Stimulated activated CD8-positive, alpha-beta memory T cell treated with anti-CD3 and anti-CD28 coated beads, Interleukin-15, amount 100 ng/mL, for 48 hours (primary cell): Measurements from ENCODE around the gene PPID.
"Not testable (repeated sequence)": the region's sequence is repeated elsewhere in the genome, so short reads cannot be mapped to it uniquely, and the experiment has no call there.

Source experiments
- DNase-seq, 2 donors: peaks; one replicate each; pipeline ENCODE4 v3.0.0-alpha.2; 2020; ENCODE audit warnings: low read depth in 2 of 2

PPID gene

GRCh38 chr4:158738866-158739265, 15.7 kb upstream of the PPID start:
- no peak for DNase-seq

DNA sequence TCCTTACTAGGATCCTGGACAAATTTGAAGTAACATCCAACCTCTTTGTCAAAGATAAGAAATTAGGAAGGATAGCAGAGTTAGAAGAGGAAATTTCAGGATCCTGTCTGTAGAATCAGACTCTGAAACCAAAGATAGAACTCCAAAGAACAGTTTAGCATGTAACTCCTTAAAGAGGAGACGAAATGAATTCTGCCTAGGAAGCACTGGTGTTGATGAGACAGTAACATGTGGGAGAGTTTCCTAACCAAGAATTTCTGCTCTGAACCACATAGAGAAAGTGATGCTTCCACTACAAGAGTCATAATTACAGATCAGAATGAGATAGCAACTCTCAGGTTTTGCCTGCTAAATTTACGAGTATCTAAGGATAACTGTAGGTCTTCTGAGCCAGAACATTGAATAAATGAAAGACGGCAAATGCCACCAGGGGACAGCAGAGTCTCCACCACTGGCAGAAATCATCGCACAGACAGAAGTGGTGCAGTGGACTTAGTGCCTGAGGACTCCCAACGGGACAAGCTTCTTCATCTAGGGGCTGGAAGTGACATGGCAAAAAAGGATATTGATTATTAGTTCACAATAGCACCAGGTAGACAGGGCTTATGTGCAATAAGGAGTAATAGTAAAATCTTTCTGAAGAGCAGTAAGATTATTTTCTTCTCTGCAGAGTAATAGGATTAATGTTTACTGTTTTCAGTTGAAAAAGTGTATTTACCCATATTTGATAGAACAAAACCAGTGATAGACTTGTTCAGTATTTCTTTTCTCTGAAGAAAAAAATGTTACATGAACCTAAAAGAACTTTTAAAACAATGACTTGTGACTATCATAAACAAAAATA, 6.7 kb upstream of the PPID start:
- peak in 1 of 2 donors; percentile 49 for DNase-seq

- DNase-seq = no peak
Measured at GRCh38 chr4:158728236-158728635, 5.0 kb upstream of the PPID start.

- no peak for DNase-seq
Measured at GRCh38 chr4:158726633-158727032, 3.4 kb upstream of the PPID start.

DNA sequence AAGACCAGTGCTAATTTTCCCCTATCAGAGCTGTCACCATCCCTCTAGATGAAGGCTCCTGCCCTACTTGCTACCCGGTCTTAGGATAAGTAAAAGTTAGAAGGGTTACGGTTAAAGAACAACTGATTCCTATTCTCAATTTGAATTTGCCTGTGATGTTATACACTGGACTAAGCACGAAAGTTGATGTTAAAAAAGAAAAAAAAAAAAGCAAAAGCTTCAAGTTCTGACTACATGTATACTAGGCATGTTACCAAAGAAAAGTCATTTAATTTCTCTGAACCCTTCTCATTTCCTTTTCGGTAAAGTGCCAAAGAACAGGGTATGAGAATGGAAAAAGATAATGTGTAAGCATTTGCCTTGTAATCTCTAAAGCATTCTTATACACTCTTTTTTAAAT, 1.4 kb upstream of the PPID start:
- no peak for DNase-seq

GRCh38 chr4:158722291-158722916, 792 bp downstream of the PPID start:
- no peak for DNase-seq

GRCh38 chr4:158721680-158722079, 1.5 kb downstream of the PPID start:
- DNase-seq = no peak

- DNase-seq = no peak
Measured at GRCh38 chr4:158715802-158716201, 7.4 kb downstream of the PPID start.

DNA sequence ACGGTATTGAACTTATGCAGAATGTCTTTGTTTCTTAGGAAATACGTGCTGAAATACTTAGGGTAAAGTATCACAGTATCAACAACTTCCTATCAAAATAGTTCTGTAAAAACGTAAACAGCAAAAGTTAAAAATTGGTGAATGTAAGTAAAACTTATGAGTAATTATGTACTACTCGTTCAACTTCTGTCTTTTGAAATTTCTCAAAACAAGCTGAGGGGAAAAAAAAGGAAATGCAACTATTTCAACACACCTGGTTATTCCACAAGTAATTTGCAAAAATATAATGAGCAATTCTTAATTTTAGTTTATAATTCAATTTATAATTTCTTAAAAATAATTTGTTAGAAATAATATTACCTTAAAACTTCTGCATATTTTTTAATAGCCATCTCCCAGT, 8.3 kb downstream of the PPID start:
- no peak for DNase-seq

DNA sequence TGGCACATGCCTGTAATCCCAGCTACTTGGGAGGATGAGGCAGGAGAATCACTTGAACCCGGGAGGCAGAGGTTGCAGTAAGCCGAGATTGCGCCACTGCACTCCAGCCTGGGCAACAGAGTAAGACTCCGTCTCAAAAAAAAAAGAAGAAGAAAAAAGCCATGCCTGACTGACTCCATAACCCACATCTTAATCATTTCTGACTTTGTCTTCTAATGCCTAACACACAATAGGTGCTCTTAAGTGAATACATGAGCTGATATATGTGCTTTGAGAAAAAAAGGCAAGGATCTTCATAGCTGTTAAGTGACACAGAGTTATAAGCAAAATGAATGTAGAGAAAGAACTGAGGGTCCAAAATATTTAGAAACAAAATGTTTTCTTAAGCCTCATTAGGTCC, 10.6 kb downstream of the PPID start:
- DNase-seq = not testable (repeated sequence)

DNA sequence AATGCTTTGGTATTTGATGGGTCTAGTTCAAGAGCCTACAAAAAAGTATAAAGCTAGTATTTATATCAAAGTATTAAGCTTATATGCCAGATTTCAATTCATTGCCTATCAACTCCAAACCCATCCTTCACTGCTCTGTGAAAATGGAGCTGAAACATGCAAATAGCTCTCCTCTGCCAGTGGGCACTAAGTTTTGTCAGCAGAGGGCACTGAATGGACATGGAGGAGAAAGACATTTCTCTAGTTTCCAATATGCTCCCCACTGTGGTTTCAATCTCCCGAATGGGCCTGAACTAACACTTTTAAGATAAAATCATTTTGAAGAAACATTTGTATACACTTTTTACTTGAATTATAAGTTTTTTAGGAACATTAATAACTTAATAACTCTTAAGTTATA, 12.4 kb downstream of the PPID start:
- DNase-seq = no peak

DNA sequence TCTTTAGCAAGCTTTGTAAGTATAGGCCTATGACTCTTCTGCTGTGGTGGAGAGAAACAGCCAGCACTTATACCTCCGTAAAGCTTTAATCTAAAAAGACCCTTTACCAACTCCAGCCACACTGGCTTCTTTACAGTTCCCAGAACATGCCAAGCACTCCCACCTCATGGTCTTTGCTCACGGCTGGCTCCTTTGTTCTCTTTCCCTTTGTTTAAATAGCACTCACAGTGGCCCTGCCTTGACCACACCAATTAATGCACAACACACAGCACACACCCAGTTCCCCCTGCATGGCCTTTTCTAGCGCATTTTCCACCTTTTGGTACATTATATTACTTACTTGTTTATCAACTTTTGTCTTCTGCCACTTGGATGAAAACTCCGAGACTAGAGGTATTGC, 18.9 kb downstream of the PPID start:
- DNase-seq = no peak

DNA sequence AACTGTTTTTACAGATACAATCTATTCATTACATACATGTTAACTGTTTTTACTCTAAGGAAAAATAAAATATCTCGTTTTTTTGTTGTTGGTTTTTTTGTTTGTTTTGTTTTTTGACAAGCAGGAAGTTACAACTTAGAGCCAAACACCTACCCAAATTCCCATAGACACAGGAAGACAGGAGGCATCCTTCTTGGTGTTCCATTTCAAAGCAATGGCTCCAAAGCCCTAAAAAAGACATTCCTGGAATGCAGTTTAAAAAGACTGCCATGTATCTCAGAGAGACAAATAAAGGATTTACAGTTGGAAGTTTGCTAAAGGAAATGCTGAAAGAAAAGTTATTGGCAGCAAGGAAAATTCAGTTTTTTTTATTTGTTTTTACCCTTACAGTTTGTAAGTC, 34.4 kb downstream of the PPID start:
- DNase-seq = no peak

- DNase-seq = no peak
Measured at GRCh38 chr4:158682066-158682465, 41.1 kb downstream of the PPID start.

DNA sequence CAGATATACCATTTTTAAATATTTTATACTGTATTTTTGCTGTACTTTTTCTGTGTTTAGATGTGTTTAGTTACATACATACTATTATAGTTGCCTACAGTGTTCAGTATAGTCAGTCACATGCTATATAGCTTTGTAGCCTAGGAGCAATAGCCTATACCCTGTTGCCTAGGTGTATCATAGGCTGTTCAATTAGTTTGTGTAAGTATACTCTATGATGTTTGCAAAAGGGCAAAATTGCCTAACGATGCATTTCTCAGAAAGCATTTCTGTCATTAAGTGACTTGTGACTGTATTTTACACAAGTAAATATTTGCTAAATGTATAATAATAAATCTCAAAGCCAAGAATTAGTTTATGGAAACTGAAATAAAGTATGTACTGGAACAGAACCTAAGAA, 41.6 kb downstream of the PPID start:
- DNase-seq = no peak

- DNase-seq = no peak
Measured at GRCh38 chr4:158678767-158679166, 44.4 kb downstream of the PPID start.

- DNase-seq = no peak
Measured at GRCh38 chr4:158676076-158676475, 47.1 kb downstream of the PPID start.

GRCh38 chr4:158673633-158674032, 49.6 kb downstream of the PPID start:
- no peak for DNase-seq

GRCh38 chr4:158671915-158672806, 51.0 kb downstream of the PPID start, which contains the start of gene ETFDH:
ETFDH (plus strand) TSS chr4:158672296; CDS start chr4:158672457, 161 bp downstream.
- DNase-seq = peak; percentile 97 to 98

DNA sequence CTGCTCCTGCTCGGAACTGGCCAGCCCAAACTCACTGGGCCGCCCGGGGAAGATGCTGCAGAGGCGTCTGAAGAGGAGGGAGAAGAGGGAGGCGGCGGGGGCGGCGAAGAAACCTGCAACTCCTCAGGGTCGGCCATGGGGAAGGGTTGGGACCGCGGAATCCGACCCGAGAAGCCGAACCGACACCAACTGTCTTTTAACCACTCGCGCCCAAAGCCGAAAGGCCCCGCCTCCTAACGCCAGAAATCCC, 51.6 kb downstream of the PPID start, which contains the start of gene C4orf46:
Gene C4orf46, minus strand, starts transcription at position 223 of the 250 bp plus-strand sequence. Its CDS starts 86 bp downstream, at position 137.
- DNase-seq = no peak

- DNase-seq = peak; percentile 52 to 57
Measured at GRCh38 chr4:158670975-158671664, 52.1 kb downstream of the PPID start.

DNA sequence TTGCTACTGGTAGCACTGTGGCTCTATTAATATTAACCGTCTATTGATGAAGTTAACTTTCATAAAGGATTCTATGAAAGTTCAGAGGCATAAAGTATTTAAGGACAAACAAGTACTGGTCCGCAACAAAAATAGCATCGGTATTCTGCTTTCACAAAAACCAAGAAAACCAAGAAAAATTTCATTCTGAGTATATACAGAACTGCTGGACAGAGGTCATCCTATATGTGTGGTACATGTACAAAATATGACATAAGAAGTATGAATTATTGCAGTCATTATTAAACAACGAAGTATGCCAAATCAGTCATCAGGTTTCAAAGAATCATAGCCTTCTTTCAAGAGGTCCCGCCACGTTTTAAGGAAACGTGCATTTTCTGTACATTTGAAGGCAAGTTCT, 53.9 kb downstream of the PPID start:
- DNase-seq = no peak
